ENCODE results near the gene BPIFB4. TPM values are rescaled to one million over a fixed set of nuclear protein-coding genes. Genes with fewer than 3 reads are reported as not detected.
"Not testable (repeated sequence)": the region's sequence is repeated elsewhere in the genome, so short reads cannot be mapped to it uniquely, and the experiment has no call there.

The BPIFB4 gene
- total RNA-seq, 3 donors from 2014 or later = not detected

- peaks cover 9 to 19% of the 10 kb centered on the region in 2 donors for H3K9me3 ChIP-seq
- H3K27me3 ChIP-seq = no peaks in the 10 kb centered on the region
- intact Hi-C loops (cut with DNase I; ENCODE audit: low total_unique reads) = no loop called here
- no peak overlapping the region for H3K4me3 ChIP-seq
- TF ChIP-seq, protein P1, sequence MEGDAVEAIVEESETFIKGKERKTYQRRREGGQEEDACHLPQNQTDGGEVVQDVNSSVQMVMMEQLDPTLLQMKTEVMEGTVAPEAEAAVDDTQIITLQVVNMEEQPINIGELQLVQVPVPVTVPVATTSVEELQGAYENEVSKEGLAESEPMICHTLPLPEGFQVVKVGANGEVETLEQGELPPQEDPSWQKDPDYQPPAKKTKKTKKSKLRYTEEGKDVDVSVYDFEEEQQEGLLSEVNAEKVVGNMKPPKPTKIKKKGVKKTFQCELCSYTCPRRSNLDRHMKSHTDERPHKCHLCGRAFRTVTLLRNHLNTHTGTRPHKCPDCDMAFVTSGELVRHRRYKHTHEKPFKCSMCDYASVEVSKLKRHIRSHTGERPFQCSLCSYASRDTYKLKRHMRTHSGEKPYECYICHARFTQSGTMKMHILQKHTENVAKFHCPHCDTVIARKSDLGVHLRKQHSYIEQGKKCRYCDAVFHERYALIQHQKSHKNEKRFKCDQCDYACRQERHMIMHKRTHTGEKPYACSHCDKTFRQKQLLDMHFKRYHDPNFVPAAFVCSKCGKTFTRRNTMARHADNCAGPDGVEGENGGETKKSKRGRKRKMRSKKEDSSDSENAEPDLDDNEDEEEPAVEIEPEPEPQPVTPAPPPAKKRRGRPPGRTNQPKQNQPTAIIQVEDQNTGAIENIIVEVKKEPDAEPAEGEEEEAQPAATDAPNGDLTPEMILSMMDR (IDR thresholded peaks at IDR 0.05) = no peak
- TF ChIP-seq POLR2A (IDR thresholded peaks at IDR 0.05) = no peak
- no peak for TF ChIP-seq POLR2AphosphoS5 (IDR thresholded peaks at IDR 0.05)
- H3K27ac ChIP-seq = no peak overlapping the region
- no peaks in the 10 kb centered on the region for H3K4me1 ChIP-seq
- no peak for DNase-seq (ENCODE audit: low spot score in 2 of 2)
- H3K36me3 ChIP-seq = no peaks in the 10 kb centered on the region
Observed at GRCh38 chr20:33042430-33042829, 37.0 kb upstream of the BPIFB4 start.

- Histone ChIP-seq H3K4me1 (no peaks in the 10 kb centered on the region), H3K36me3 (no peaks in the 10 kb centered on the region), H3K27me3 (no peaks in the 10 kb centered on the region), H3K4me3 (no peak overlapping the region), H3K9me3 (peaks cover 9 to 19% of the 10 kb centered on the region in 2 donors), H3K27ac (no peak overlapping the region)
- TF ChIP-seq, protein P1 (IDR thresholded peaks at IDR 0.05) = no peak
- TF ChIP-seq POLR2AphosphoS5 (IDR thresholded peaks at IDR 0.05) (no peak), POLR2A (IDR thresholded peaks at IDR 0.05) (no peak)
- no peak for DNase-seq (ENCODE audit: low spot score in 2 of 2)
- intact Hi-C loops (cut with DNase I; ENCODE audit: low total_unique reads) = no loop called here
Observed at GRCh38 chr20:33042983-33043730, 36.3 kb upstream of the BPIFB4 start.

DNA sequence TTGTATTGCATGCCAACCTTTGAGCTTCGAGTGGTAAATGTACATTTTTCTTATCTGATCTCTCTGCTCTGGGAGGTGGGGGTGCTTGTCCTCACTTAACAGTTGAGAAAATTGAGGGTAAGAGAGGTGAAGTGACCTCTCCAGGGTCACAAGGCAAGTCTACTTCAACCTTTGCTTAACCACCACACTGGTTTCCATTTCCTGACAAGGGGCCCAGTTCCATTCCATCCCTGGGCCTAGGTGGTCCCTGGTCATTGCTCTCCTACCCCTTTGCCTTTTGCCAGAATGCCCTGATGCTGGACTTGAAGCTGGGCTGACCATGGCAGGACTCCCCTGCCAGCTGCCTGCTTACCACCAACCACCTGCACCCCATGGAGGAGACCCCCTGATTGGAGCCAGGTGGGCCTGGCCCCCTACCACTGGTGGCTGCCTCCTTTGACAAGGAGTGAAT is 35.7 kb upstream of the BPIFB4 start:
- Histone ChIP-seq H3K4me3 (no peak overlapping the region), H3K27ac (no peak overlapping the region), H3K9me3 (peaks cover 9 to 19% of the 10 kb centered on the region in 2 donors), H3K4me1 (no peaks in the 10 kb centered on the region), H3K27me3 (no peaks in the 10 kb centered on the region), H3K36me3 (no peaks in the 10 kb centered on the region)
- intact Hi-C loops (cut with DNase I; ENCODE audit: low total_unique reads) = no loop called here
- no peak for DNase-seq (ENCODE audit: low spot score in 2 of 2)
- TF ChIP-seq POLR2A (IDR thresholded peaks at IDR 0.05) = no peak
- TF ChIP-seq, protein P1 (IDR thresholded peaks at IDR 0.05) = no peak
- TF ChIP-seq POLR2AphosphoS5 (IDR thresholded peaks at IDR 0.05) = no peak

DNA sequence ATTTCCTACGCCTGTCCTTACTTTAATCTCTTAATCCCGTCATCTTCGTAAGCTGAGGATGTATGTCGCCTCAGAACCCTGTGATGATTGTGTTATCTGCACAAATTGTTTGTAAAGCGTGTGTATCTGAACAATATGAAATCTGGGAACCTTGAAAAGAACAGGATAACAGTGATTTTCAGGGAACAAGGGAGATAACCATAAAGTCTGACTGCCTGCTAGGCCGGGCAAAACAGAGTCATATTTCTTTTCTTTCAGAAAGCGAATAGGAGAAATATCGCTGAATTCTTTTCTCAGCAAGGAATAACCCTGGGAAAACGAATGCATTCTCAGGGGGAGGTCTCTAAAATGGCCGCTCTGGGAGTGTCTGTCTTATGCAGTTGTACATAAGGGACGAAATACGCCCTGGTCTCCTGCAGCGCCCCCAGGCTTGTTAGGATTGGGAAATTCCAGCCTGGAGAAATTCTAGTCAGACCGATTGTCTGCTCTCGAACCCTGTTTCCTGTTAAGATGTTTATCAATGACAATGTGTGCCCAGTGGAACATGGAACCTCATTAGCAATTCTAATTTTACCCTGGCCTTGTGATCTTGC is 34.2 kb upstream of the BPIFB4 start:
- H3K36me3 ChIP-seq; intact Hi-C loops (cut with DNase I; ENCODE audit: low total_unique reads); H3K4me3 ChIP-seq; H3K4me1 ChIP-seq; DNase-seq (ENCODE audit: low spot score in 2 of 2); H3K27ac ChIP-seq; H3K27me3 ChIP-seq: not testable (repeated sequence)
- H3K9me3 ChIP-seq = peaks cover 9 to 19% of the 10 kb centered on the region in 2 donors

DNA sequence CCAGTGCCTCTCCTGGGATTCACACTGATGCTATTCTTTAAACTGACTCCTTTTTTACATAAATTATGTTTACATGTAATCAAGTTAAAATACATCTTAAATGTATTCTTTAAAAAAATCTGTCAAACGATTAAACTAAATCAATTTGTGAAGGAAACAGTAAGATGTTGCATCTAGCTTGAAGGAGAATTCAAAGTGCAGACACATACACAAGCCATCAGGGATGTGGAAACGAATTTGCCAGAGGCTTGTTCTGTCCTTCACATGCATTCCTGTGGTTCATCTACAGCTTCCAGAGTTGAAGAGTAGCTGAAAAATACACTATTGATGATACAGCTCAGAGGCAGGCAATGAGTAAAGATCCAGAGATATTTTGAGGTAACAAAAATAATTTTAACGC is 33.0 kb upstream of the BPIFB4 start:
- H3K4me1 ChIP-seq = no peaks in the 10 kb centered on the region
- TF ChIP-seq, protein P1 (IDR thresholded peaks at IDR 0.05) = no peak
- TF ChIP-seq POLR2A (IDR thresholded peaks at IDR 0.05) = no peak

More for the DNA sequence above, 33.0 kb upstream of the BPIFB4 start:
- intact Hi-C loops (cut with DNase I; ENCODE audit: low total_unique reads) = no loop called here
- peaks cover 9 to 19% of the 10 kb centered on the region in 2 donors for H3K9me3 ChIP-seq
- no peaks in the 10 kb centered on the region for H3K36me3 ChIP-seq
- H3K4me3 ChIP-seq = no peak overlapping the region
- H3K27ac ChIP-seq = no peak overlapping the region
- DNase-seq (ENCODE audit: low spot score in 2 of 2) = no peak
- no peaks in the 10 kb centered on the region for H3K27me3 ChIP-seq
